Ovary (tissue), 10 donors: ENCODE results near the gene SMYD5. TPM values are rescaled to one million over a fixed set of nuclear protein-coding genes. Genes with fewer than 3 reads are reported as not detected.
A peak's percentile ranks its signal among the peaks of the same experiment; 100 is the strongest.
"Not testable (repeated sequence)": the region's sequence is repeated elsewhere in the genome, so short reads cannot be mapped to it uniquely, and the experiment has no call there.

Experiments
- DNase-seq, 5 donors: peaks; one replicate each; pipeline ENCODE4 v3.0.0-alpha.2; 2019 to 2020
- H3K27ac ChIP-seq, 2 donors: fragments of 200-600 bp; one replicate each; pipeline versions ENCODE4 v1.5.1 to v1.8.0; 2019 to 2022
- H3K27me3 ChIP-seq: fragments of 200-600 bp; one replicate; pipeline ENCODE4 v1.8.0; 2022
- H3K36me3 ChIP-seq: fragments of 200-600 bp; sonication (generic); one replicate; pipeline ENCODE4 v1.5.1; 2019
- H3K4me1 ChIP-seq: one replicate; pipeline ENCODE4 v1.8.1; 2013; ENCODE audit warnings: mild to moderate bottlenecking, moderate library complexity; ENCODE audit not compliant: insufficient read depth
- H3K4me3 ChIP-seq: fragments of 200-600 bp; sonication (generic); one replicate; pipeline ENCODE4 v1.5.1; 2017
- H3K9me3 ChIP-seq, 2 donors: fragments of 200-600 bp in 1 of 2; sonication (generic) in 1 of 2; one replicate each; pipeline versions ENCODE4 v1.5.1 to v1.8.1; 2013 to 2019; ENCODE audit warnings: mild to moderate bottlenecking in 1 of 2, moderate library complexity in 1 of 2
- EP300 ChIP-seq: sonication (generic); formaldehyde crosslinking; IDR thresholded peaks from one replicate; pipeline ENCODE4 v1.6.1; 2017; ENCODE audit warnings: antibody characterized with exemption
- POLR2A ChIP-seq: fragments of 450-650 bp; IDR thresholded peaks from one replicate; pipeline ENCODE4 v1.6.1; 2017; ENCODE audit warnings: antibody characterized with exemption, mild to moderate bottlenecking, moderate library complexity
- WGBS, 3 donors: extraction: QIAGEN DNeasy Blood & Tissue Kit in 1 of 3; methylation state at CpG; one replicate each; pipeline versions ENCODE4 v1.1.5 to v1.1.7; 2013 to 2017; 5-methylcytosine and 5-hydroxymethylcytosine counted together
- intact Hi-C, 4 donors: fragments of 100-400 bp; cut with DNase I; formaldehyde crosslinking; loops; one replicate each; pipeline versions ENCODE4 v1.11.0 to v1.15.1; 2022 to 2023
- long read RNA-seq, 3 donors: library from polyadenylated mRNA in 2 of 3; unstranded in 2 of 3; transcript quantifications; one replicate each; pipeline ENCODE4 v2.0.0 and lab custom pipeline, GENCODE V29; 2021 to 2026
- polyA plus RNA-seq, 2 donors: library from polyadenylated mRNA; stranded (reverse); fragments of 200-250 nt in 1 of 2; fragments of 350-450 nt in 1 of 2; fragmentation: Illumina TruSeq in 1 of 2; extraction: RNeasy Lipid Tissue Mini Kit (QIAGEN cat#74804) in 1 of 2; gene quantifications; one replicate each; pipeline ENCODE4 v1.2.3, GENCODE V29; 2013 to 2014
- total RNA-seq, 7 donors: library from RNA; depleted of rRNA in 2 of 7; stranded (reverse); fragments of >200 nt in 2 of 7; fragmentation: NEBNext Ultra II Directional in 3 of 7; extraction: Animal tissue kit (Norgen Biotek cat#: 25700) in 3 of 7; gene quantifications; one replicate each; pipeline versions ENCODE4 v1.1.0 to v1.2.4, GENCODE V29; 2016 to 2023
- TF ChIP-seq, protein P1 (sequence below), 3 donors: fragments of 450-650 bp in 2 of 3; fragments of 200-600 bp in 1 of 3; IDR thresholded peaks; one replicate each; pipeline versions ENCODE4 v1.5.1 to v1.8.0; 2016 to 2022; ENCODE audit warnings: antibody characterized with exemption in 3 of 3, mild to moderate bottlenecking in 1 of 3
- donor health status: DM: no; HTN: no; CAD: no; lungs with moderate emphysema.
- donor health status: DM: no; HTN: no; CAD: no.
- donor health status: Bipolar disorder and iron deficiency.
- donor health status: DM: yes; HTN: yes; CAD: no.
- donor health status: DM: no; HTN: no; CAD: no.
- donor health status: DM: yes; HTN: yes; CAD: no.

SMYD5 gene
- total RNA-seq (10 to 100 TPM; 14.1 to 37.9 (median 27.3) TPM), polyA plus RNA-seq (10 to 100 TPM; 18.2 to 21.6 TPM)
- long read RNA-seq, donor 1, transcript SMYD5-202 (13 exons, 2,593 nt): major isoform, 37 of 56 reads
- long read RNA-seq, donor 1, partial matches to known transcripts: 3 of 56 reads
- long read RNA-seq, donor 1, other reads (novel, unspliced or antisense): 15 of 56 reads
- long read RNA-seq, donor 2, transcript SMYD5-202 (13 exons, 2,593 nt): major isoform, 9 of 9 reads
- long read RNA-seq, donor 2, partial matches to known transcripts: 0 of 9 reads
- long read RNA-seq, donor 2, other reads (novel, unspliced or antisense): 0 of 9 reads
- long read RNA-seq, donor 3, transcript SMYD5-202 (13 exons, 2,593 nt): major isoform, 37 of 55 reads
- long read RNA-seq, donor 3, partial matches to known transcripts: 5 of 55 reads
- long read RNA-seq, donor 3, other reads (novel, unspliced or antisense): 12 of 55 reads

DNA sequence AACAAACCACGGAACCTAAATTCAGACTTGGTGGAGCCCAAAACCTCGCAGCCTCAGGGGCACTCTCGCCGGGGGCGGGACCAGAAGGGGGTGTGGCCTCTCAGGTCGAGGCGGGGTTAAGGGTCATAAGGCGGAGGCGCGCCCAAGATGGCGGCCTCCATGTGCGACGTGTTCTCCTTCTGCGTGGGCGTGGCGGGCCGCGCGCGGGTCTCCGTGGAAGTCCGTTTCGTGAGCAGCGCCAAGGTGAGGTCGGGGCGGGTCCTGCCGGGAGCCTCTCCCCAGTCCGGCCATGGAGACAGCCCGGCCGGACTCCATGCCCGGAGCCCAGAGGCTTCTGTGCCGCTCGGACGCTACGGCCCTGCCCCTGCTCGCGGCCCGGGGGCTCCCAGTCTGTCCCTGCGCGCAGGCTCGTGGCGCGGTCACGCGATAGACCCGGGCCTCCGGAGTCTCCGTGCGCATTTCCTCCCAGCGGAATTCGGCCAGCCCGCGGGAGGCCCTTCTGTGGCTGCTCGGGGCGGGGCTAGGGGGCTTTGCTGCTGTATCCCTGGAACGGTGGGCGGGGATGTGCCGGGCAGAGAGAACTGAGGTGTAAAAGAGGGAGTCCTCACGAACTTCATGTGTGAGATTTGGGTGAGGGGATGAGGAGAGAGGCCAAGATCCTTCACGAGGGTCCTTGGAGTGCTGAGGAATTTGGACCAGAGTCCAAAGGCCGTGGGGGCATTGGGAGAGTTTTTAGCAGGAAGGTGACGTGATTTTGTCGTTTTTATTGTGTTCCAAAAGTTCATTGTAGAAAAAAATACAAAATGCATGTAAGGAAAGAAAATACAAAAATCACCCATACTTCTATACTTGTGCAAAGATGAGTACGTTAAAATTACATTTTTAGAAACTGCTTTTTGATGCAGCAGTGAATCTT is at the start of gene SMYD5:
Gene SMYD5 (plus strand): TSS at position 126 of the 916 bp plus-strand sequence. CDS start 22 bp downstream, at position 148.
- Histone ChIP-seq H3K9me3 (no peaks in the 10 kb centered on the region), H3K36me3 (no peaks in the 10 kb centered on the region), H3K4me3 (peak within 1 kb of the TSS; percentile 60), H3K4me1 (peaks cover 1% of the 10 kb centered on the region), H3K27ac (peak within 1 kb of the TSS; percentile 71 to 88), H3K27me3 (no peaks in the 10 kb centered on the region)
- 1% methylated on average over 61 to 64 of the region's 64 CpGs for WGBS, 3 donors
- intact Hi-C loops: no loop called here
- DNase-seq: peak; percentile 87 to 94 (median 91)
- TF ChIP-seq, protein P1, sequence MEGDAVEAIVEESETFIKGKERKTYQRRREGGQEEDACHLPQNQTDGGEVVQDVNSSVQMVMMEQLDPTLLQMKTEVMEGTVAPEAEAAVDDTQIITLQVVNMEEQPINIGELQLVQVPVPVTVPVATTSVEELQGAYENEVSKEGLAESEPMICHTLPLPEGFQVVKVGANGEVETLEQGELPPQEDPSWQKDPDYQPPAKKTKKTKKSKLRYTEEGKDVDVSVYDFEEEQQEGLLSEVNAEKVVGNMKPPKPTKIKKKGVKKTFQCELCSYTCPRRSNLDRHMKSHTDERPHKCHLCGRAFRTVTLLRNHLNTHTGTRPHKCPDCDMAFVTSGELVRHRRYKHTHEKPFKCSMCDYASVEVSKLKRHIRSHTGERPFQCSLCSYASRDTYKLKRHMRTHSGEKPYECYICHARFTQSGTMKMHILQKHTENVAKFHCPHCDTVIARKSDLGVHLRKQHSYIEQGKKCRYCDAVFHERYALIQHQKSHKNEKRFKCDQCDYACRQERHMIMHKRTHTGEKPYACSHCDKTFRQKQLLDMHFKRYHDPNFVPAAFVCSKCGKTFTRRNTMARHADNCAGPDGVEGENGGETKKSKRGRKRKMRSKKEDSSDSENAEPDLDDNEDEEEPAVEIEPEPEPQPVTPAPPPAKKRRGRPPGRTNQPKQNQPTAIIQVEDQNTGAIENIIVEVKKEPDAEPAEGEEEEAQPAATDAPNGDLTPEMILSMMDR (IDR thresholded peaks at IDR 0.05): peak in 1 of 3 donors; percentile 17
- TF ChIP-seq POLR2A (peak; percentile 31), EP300 (no peak)

DNA sequence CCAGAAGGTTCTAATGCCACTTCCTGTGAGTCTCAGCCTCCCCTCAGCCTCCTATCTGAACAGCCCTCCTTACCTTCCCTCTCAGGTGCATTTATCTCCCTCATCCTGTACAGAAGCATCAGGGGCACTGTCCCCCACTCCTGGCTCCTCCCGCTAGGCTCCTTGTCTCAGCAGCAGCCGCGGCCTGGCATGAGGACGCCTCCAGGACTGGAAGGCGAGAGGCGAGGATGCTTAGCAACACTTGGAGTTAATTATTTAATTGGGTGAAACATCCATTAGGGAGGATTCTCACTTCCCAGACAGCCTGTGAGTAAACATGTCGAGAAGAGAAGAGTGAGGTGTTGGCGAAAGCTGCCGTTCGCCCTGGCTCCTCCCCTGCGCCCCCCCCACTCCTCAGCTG is 48.1 kb upstream of the SMYD5 start:
- not testable (repeated sequence) for H3K9me3 ChIP-seq, H3K36me3 ChIP-seq, DNase-seq, H3K4me1 ChIP-seq, H3K4me3 ChIP-seq, H3K27ac ChIP-seq, H3K27me3 ChIP-seq
- WGBS, 3 donors: 28 to 53% (median 37%) methylated on average over 9 to 10 of the region's 11 CpGs
- intact Hi-C loops: loop anchor here in 1 of 4 donors (10.0 kb wide), 1 partner anchor 171 kb away; no protein-coding TSS in a partner anchor

GRCh38 chr2:73166813-73167212 is 47.2 kb upstream of the SMYD5 start:
- not testable (repeated sequence) for H3K4me3 ChIP-seq, DNase-seq, H3K27me3 ChIP-seq, H3K9me3 ChIP-seq, H3K4me1 ChIP-seq, H3K36me3 ChIP-seq, H3K27ac ChIP-seq
- 69 to 78% (median 71%) methylated on average over 2 to 3 of the region's 8 CpGs for WGBS, 3 donors
- intact Hi-C loops: loop anchor here in 1 of 4 donors (10.0 kb wide), 1 partner anchor 172 kb away; no protein-coding TSS in a partner anchor

DNA sequence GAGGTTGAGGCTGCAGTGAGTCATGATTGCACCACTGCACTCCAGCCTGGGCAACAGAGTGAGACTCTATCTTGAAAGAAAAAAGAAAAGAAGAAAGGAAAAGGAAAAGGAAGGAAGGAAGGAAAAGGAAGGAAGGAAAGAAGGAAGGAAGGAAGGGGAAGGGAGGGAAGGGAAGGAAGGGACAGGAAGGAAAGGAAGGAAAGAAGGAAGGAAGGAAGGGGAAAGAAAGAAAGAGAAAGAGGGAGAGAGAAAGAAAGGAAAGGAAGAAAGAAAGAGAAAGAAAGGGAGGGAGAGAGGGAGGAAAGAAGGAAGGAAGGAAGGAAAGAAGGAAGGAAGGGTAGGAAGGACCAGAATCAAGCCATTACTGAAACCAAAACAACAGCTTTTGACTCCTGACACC is 45.7 kb upstream of the SMYD5 start:
- not testable (repeated sequence) for H3K27ac ChIP-seq, H3K36me3 ChIP-seq, H3K4me3 ChIP-seq, H3K4me1 ChIP-seq, H3K9me3 ChIP-seq, H3K27me3 ChIP-seq, DNase-seq
- intact Hi-C loops: loop anchor here in 1 of 4 donors (10.0 kb wide), 1 partner anchor 174 kb away; no protein-coding TSS in a partner anchor

- H3K9me3 ChIP-seq, H3K36me3 ChIP-seq, DNase-seq, H3K4me3 ChIP-seq, H3K27me3 ChIP-seq, H3K4me1 ChIP-seq, H3K27ac ChIP-seq: not testable (repeated sequence)
- WGBS, 3 donors: 40 to 63% (median 54%) methylated on average over 1 to 7 of the region's 7 CpGs
- intact Hi-C loops: loop anchor here in 1 of 4 donors (10.0 kb wide), 3 partner anchors 176 to 396 kb away; partner anchors contain the start of gene SPR
Observed at GRCh38 chr2:73170341-73170740, 43.7 kb upstream of the SMYD5 start.

- intact Hi-C loops: loop anchor here in 1 of 4 donors (10.0 kb wide), 3 partner anchors 178 to 398 kb away; partner anchors contain the start of gene SPR
- no peak for TF ChIP-seq POLR2A
- TF ChIP-seq, protein P1 (IDR thresholded peaks at IDR 0.05): no peak
- TF ChIP-seq EP300: no peak
- H3K36me3 ChIP-seq: no peaks in the 10 kb centered on the region
- no peak overlapping the region for H3K4me3 ChIP-seq
- 68 to 72% (median 71%) methylated on average over 6 of the region's 6 CpGs for WGBS, 3 donors
- H3K27me3 ChIP-seq: no peaks in the 10 kb centered on the region
- H3K27ac ChIP-seq: no peak overlapping the region
- no peak for DNase-seq
- H3K9me3 ChIP-seq: no peaks in the 10 kb centered on the region
- H3K4me1 ChIP-seq: peaks cover 2% of the 10 kb centered on the region
Observed at GRCh38 chr2:73172963-73173362, 41.1 kb upstream of the SMYD5 start.
